Mesenteric fat pad (tissue), 1 donor: ENCODE measurements around the gene GET4. TPM values are rescaled to one million over a fixed set of nuclear protein-coding genes. Genes with fewer than 3 reads are reported as not detected.
"Not testable (repeated sequence)": the region's sequence is repeated elsewhere in the genome, so short reads cannot be mapped to it uniquely, and the experiment has no call there.

Experiments used
- DNase-seq: peaks from one replicate; pipeline ENCODE4 v3.0.0-alpha.2; 2020; ENCODE audit warnings: low spot score
- total RNA-seq: library from RNA; stranded (reverse); fragmentation: NEBNext Ultra II Directional; extraction: Animal tissue kit (Norgen Biotek cat#: 25700); gene quantifications from one replicate; pipeline ENCODE4 v1.2.1, GENCODE V29; 2021
- donor health status: DM: yes; HTN: yes; CAD: no.

The GET4 gene
- total RNA-seq, 1 donor from 2014 or later = 29.8 TPM

- DNase-seq = no peak
Measured at GRCh38 chr7:868189-868486, 8.2 kb upstream of the GET4 start.

- DNase-seq = no peak
Measured at GRCh38 chr7:869348-869747, 7.0 kb upstream of the GET4 start.

GRCh38 chr7:871900-872537, 4.3 kb upstream of the GET4 start:
- no peak for DNase-seq

GRCh38 chr7:872685-873084, 3.7 kb upstream of the GET4 start:
- DNase-seq = not testable (repeated sequence)

DNA sequence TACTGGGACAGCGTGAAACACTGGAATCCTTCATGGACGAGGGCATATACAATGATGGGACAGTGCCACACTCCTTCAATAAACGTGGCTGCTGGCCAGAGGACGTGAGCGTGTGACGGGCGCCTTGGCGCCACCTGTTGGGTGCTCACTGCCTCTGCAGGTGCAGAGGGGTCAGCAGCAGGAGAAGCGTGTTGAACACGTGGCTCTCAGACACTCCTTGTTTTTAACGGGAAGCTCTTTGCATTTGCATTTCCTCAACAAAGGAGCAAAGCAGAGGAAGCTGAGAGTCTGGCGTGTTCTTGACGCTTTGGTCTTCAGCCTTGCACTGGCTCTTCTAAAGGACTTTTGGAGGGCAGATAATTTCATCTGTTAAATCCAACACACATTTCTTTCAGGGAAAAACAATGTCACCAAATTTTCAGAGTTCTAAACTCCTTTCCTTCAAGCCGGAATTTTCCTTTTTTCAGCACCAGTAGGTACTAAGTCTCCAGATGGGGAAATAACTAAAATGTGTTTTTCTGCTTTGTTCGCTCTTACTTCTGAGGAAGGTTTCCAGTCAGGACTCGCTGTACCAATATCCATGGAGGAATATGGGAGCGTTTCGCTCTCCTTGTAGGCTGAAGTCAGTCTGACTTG, 2.9 kb upstream of the GET4 start:
- no peak for DNase-seq

GRCh38 chr7:874031-874749, 2.2 kb upstream of the GET4 start:
- DNase-seq = no peak

DNA sequence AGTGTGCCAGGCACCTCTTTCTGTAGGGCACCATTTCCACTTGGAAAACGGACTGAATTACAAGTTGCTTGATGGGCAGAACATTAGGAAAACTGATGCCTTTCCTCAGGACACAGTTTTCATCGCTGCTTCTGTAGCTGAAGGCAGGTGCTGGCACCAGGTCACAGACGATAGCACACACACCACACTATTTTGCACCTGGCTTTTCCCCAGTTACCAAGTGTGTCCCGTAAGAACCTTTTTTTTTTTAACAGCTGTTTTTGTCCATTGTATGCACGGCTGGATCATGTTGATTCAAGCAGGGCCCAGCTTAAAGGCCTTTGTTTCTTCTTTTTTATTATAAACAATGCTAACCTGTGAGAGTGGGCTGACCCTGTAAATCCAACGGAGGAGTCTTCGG, 1.3 kb upstream of the GET4 start:
- DNase-seq = no peak

DNA sequence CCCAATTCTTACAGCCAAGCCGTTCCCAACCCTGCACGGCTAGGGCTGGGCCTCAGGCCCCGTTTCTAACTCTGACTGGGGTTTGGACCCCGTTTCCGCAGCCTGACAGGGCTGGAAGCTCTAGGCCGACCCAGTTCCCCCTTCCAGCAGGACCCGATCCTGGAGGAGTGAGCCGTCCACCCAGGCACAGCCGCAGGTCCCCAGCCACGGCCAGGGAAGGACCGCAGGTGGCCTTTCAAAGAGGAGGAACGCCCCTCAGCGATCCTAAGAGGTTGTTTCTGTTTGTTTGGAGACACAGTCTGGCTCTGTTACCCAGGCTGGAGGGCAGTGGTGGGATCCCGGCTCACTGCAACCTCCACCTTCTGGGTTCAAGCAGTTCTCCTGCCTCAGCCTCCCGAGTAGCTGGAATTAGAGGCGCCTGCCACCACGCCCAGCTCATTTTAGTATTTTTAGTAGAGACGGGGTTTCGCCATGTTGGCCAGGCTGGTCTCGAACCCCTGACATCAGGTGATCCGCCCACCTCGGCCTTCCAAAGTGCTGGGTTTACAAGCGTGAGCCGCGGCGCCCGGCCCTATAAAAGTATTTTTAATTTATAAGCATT, 778 bp upstream of the GET4 start:
- DNase-seq = no peak

- DNase-seq = no peak
Measured at GRCh38 chr7:876972-877311, 588 bp downstream of the GET4 start.

- DNase-seq = no peak
Measured at GRCh38 chr7:877312-878232, 1.2 kb downstream of the GET4 start.

GRCh38 chr7:879093-879492, 2.7 kb downstream of the GET4 start:
- DNase-seq = no peak

- no peak for DNase-seq
Measured at GRCh38 chr7:879706-880105, 3.4 kb downstream of the GET4 start.

GRCh38 chr7:880450-880849, 4.1 kb downstream of the GET4 start:
- DNase-seq = no peak

GRCh38 chr7:881441-882234, 5.3 kb downstream of the GET4 start:
- DNase-seq = no peak

DNA sequence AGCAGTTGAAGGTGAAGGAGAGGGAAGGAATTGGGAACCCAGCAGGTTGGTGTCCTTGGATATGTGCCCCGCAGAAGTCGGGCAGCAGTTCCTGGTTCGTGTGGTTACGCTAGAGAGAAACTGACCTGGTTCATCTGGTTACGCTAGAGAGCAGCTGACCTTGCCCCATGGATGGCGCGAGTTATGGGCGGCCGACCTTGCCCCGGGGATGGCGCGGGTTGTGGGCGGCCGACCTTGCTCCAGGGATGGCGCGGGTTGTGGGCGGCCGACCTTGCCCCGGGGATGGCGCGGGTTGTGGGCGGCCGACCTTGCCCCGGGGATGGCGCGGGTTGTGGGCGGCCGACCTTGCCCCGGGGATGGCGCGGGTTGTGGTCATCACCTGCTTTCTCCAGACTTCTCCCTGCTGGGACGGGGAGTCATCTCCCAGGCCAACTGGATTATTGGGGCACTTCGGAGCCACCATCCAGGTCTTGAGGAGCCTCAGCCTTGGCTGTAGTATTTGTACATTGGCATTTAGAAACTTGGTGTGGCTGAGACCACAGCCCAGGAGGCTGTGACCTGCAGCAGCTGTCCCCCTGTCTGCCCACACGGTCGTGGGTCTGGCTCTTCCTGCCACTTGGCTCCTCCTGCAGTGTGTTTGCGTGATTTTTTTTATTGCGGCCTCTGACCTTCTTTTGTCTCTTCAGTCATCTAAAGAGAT, 6.1 kb downstream of the GET4 start:
- DNase-seq = no peak

DNA sequence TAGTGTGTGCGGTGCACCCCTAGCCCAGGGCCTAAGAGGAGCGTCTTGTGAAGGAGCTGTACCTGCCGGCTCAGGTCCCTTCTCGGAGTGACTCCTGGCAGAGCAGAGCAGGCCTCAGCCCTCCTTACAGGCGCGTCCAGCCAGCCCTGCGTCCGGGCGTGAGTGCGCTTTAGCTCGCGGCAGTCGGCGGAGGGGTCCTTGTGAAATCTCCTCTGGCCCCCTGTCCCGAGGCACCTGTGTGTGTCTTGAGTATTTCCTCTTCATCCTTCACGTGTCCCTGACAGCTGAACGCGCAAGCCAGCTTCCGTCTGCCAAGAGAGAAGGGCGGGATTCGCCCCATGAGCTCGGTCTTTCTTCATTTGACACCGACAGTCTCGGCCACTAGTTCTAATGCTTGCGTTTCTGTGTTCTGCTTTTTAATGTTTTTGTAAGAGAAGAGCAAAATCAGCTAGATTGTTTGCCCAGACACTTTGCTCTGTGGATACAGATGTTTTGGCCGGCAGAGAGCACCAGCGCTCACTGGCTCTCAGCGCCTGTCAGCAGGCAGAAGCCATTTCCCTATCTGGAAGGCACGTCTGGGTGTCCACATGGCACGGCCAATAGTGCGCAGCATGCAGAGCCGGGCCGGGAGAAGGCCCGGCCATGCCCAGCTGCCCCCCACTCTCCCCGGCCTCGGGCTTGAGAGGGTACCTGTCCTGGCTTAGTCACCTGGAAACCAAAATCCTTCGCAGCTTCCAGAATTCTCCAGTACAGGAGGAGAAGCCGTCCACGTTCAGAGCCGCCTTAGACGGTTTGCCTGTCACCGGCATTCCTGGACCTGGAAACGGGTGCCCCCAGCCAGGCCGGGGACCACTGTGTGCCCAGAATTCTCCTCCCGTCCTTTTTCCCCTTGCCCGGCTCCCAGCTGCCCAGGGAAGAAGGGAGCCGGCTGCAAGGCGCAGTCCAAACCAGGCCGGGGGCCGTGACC, 7.0 kb downstream of the GET4 start:
- no peak for DNase-seq

GRCh38 chr7:884191-885003, 8.0 kb downstream of the GET4 start:
- DNase-seq = no peak
